Retinal pigment epithelial cell (primary cell): ENCODE results near the gene IGSF9.
A peak's percentile ranks its signal among the peaks of the same experiment; 100 is the strongest.

Experiments used
- DNase-seq: peaks from one replicate; pipeline ENCODE4 v3.0.0-alpha.2; 2010; ENCODE audit warnings: low read depth
- H3K4me3 ChIP-seq: 2 replicates; pipeline ENCODE4 v1.5.1; 2011; ENCODE audit warnings: mild to moderate bottlenecking, low read length, control low read depth, moderate library complexity
- CTCF ChIP-seq: conservative IDR thresholded peaks from 2 replicates; pipeline ENCODE4 v1.5.1; 2011; ENCODE audit warnings: low read depth, low read length, control low read depth, inconsistent platforms

The IGSF9 gene

GRCh38 chr1:159882527-159882862 is 62.9 kb downstream of the IGSF9 start:
- TF ChIP-seq CTCF = no peak
- DNase-seq = no peak
- H3K4me3 ChIP-seq = no peak overlapping the region

GRCh38 chr1:159881622-159882526 is 63.5 kb downstream of the IGSF9 start:
- DNase-seq = peak; percentile 74
- H3K4me3 ChIP-seq = no peak overlapping the region
- TF ChIP-seq CTCF = no peak

GRCh38 chr1:159880430-159880829 is 65.0 kb downstream of the IGSF9 start:
- no peak overlapping the region for H3K4me3 ChIP-seq
- no peak for DNase-seq
- TF ChIP-seq CTCF = no peak

- TF ChIP-seq CTCF = no peak
- DNase-seq = no peak
- H3K4me3 ChIP-seq = no peak overlapping the region
Observed at GRCh38 chr1:159879977-159880376, 65.4 kb downstream of the IGSF9 start.

- H3K4me3 ChIP-seq = no peak overlapping the region
- no peak for DNase-seq
- no peak for TF ChIP-seq CTCF
Observed at GRCh38 chr1:159879136-159879535, 66.3 kb downstream of the IGSF9 start.

GRCh38 chr1:159877695-159878444 is 67.5 kb downstream of the IGSF9 start:
- no peak for DNase-seq
- no peak overlapping the region for H3K4me3 ChIP-seq
- TF ChIP-seq CTCF = no peak
